ENCODE results near the gene BTG4. TPM values are rescaled to one million over a fixed set of nuclear protein-coding genes. Genes with fewer than 3 reads are reported as not detected.

Gene BTG4
- total RNA-seq, 1 experiment from 2014 or later: 0.61 TPM

DNA sequence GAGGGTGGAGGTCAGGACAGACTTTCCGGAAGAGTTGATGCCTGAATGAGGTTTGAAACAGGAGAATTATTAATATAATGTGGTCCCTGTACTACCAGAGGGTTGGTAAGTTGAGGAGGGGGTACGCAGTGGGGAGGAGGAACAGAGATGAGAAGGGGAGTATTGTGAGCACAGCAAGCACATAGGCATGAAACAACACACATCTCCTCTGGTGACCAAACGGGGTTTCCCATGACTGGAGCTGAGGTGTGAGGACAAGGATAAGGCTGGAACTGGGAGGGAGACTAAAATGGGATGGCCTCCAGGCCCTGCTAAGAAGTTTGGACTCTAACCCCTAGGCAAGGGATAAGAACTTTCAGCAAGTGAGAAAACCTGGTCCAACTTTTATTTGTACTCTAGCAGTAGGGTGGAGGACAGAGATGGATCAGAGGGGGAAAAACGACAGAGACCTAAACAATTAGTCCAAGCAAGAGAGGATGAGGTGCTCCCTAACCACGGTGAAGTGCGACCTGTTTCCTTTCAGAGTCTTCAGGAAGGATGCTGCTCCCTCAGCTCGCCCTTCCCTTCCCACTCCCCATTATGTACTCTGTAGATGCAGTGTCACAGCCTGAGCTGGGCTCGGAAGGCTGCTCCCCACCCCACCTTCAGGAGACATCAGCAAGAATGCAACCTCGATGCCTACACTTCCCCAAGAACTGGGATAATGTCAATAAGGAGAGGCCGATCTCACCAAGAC lies 59.2 kb downstream of the BTG4 start:
- Histone ChIP-seq H3K27me3 (replicated peaks; ENCODE audit: control insufficient read depth, insufficient read depth, low read length) (no peaks in the 10 kb centered on the region), H3K4me1 (peaks cover 6% of the 10 kb centered on the region; the same call in 1 of the 2 replicates), H3K4me3 (ENCODE audit: low read depth, low read length) (no peak overlapping the region), H3K36me3 (ENCODE audit: control insufficient read depth, insufficient read depth, low read length) (no peaks in the 10 kb centered on the region), H3K9me3 (no peaks in the 10 kb centered on the region)
- no peak overlapping the region for H3K27ac Mint-ChIP-seq (ENCODE audit: unreplicated experiment)
- peaks cover 12% of the 10 kb centered on the region for H3K4me1 Mint-ChIP-seq (ENCODE audit: low read depth, unreplicated experiment)
- TF ChIP-seq, protein P1, sequence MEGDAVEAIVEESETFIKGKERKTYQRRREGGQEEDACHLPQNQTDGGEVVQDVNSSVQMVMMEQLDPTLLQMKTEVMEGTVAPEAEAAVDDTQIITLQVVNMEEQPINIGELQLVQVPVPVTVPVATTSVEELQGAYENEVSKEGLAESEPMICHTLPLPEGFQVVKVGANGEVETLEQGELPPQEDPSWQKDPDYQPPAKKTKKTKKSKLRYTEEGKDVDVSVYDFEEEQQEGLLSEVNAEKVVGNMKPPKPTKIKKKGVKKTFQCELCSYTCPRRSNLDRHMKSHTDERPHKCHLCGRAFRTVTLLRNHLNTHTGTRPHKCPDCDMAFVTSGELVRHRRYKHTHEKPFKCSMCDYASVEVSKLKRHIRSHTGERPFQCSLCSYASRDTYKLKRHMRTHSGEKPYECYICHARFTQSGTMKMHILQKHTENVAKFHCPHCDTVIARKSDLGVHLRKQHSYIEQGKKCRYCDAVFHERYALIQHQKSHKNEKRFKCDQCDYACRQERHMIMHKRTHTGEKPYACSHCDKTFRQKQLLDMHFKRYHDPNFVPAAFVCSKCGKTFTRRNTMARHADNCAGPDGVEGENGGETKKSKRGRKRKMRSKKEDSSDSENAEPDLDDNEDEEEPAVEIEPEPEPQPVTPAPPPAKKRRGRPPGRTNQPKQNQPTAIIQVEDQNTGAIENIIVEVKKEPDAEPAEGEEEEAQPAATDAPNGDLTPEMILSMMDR (IDR thresholded peaks at IDR 0.05; ENCODE audit: insufficient read depth in 1 of 2, low read depth in 1 of 2, low read length in 1 of 2, severe bottlenecking in 1 of 2, unreplicated experiment in 1 of 2): no peak
- no TSS peak for BruUV-seq (replicated peaks)
- intact Hi-C loops (cut with micrococcal nuclease; ENCODE audit: unreplicated experiment): loop anchor here (5.0 kb wide), 1 partner anchor 134 kb away; no protein-coding TSS in a partner anchor
- H3K36me3 Mint-ChIP-seq (ENCODE audit: insufficient read depth, unreplicated experiment): no peaks in the 10 kb centered on the region
- H3K27me3 Mint-ChIP-seq (ENCODE audit: insufficient read depth, unreplicated experiment): peaks cover 3% of the 10 kb centered on the region
- ChIA-PET CTCF (no interaction called here), POLR2A (no interaction called here)
- H3K4me3 Mint-ChIP-seq (ENCODE audit: unreplicated experiment): no peak overlapping the region
- no peak for DNase-seq
- no peaks in the 10 kb centered on the region for H3K9me3 Mint-ChIP-seq (ENCODE audit: unreplicated experiment)

DNA sequence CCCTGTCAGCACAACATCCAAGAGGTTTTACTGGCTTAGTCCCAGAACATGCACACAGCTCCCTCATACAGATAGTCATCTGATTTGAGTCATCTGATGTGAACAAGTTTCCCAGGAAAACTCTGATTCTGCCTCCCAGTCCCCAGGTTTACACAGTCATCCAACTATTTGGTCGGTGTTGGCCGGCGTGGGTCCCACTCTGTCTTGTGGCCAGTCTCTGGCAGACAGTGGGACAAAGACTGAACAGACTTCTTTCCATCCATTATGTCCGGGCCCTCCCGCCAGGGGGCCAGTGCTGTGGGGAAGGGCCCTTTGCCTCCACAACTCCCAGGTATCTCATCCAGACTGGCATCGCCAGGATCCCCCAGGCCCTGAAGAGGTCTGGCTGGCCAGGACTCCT lies 60.0 kb downstream of the BTG4 start:
- no peaks in the 10 kb centered on the region for H3K36me3 Mint-ChIP-seq (ENCODE audit: insufficient read depth, unreplicated experiment)
- POLR2A ChIA-PET: no interaction called here
- H3K27ac Mint-ChIP-seq (ENCODE audit: unreplicated experiment): no peak overlapping the region
- no peaks in the 10 kb centered on the region for H3K27me3 ChIP-seq (replicated peaks; ENCODE audit: control insufficient read depth, insufficient read depth, low read length)
- peaks cover 12% of the 10 kb centered on the region for H3K4me1 Mint-ChIP-seq (ENCODE audit: low read depth, unreplicated experiment)
- H3K27me3 Mint-ChIP-seq (ENCODE audit: insufficient read depth, unreplicated experiment): peaks cover 3% of the 10 kb centered on the region
- H3K9me3 ChIP-seq: no peaks in the 10 kb centered on the region
- TF ChIP-seq, protein P1 (IDR thresholded peaks at IDR 0.05; ENCODE audit: insufficient read depth in 1 of 2, low read depth in 1 of 2, low read length in 1 of 2, severe bottlenecking in 1 of 2, unreplicated experiment in 1 of 2): no peak
- no peak overlapping the region for H3K4me3 ChIP-seq (ENCODE audit: low read depth, low read length)
- peaks cover 6% of the 10 kb centered on the region; the same call in 1 of the 2 replicates for H3K4me1 ChIP-seq
- no TSS peak for BruUV-seq (replicated peaks)
- DNase-seq: no peak
- no peaks in the 10 kb centered on the region for H3K36me3 ChIP-seq (ENCODE audit: control insufficient read depth, insufficient read depth, low read length)
- intact Hi-C loops (cut with micrococcal nuclease; ENCODE audit: unreplicated experiment): loop anchor here (5.0 kb wide), 1 partner anchor 135 kb away; no protein-coding TSS in a partner anchor
- CTCF ChIA-PET: no interaction called here
- H3K9me3 Mint-ChIP-seq (ENCODE audit: unreplicated experiment): no peaks in the 10 kb centered on the region
- no peak overlapping the region for H3K4me3 Mint-ChIP-seq (ENCODE audit: unreplicated experiment)

DNA sequence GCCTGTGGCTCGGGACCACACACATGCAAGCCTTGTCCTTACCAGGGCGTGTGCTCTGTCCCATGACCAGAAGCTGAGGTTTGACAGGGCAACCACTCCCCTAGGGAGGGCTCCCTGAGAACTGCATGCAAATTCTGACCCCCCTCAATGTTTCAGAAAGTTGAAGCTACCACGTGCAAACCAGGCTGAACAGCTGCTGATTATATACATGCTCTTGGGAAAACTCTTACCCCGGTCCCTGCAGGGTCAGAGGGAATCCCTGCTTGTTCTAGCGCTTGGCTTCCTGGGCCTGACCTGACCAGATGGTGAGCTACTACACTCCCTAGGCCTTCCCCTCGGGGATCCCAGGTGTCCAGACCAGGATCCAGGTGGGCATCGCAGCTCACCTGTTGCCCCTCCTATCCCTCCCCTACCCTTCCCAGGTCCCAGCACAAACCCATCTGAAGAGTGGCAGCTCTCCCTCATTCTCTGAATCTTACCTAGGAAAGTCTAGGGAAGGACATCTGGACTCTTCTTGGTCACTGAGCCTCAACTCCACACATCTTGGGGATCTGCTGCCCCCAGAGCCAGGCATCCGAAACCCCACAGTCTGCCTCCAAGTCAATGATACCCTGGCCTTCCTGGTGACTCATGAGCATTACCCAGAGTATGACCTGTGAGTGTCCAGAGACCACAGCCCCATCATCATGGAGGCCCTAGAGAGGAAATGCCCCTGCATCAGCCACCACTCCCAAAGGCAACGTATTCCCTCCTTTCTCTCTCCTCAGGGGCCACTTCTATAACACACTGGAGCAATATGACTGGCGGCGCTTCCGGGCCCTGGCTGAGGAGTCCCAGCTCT lies 61.5 kb downstream of the BTG4 start:
- no peaks in the 10 kb centered on the region for H3K27me3 ChIP-seq (replicated peaks; ENCODE audit: control insufficient read depth, insufficient read depth, low read length)
- no peaks in the 10 kb centered on the region for H3K9me3 ChIP-seq
- H3K27me3 Mint-ChIP-seq (ENCODE audit: insufficient read depth, unreplicated experiment): peaks cover 3% of the 10 kb centered on the region
- POLR2A ChIA-PET: interaction anchor here (0.6 kb wide), 1 partner anchor 577 kb away, joined by 18 read pairs; no protein-coding TSS in a partner anchor
- no peak overlapping the region for H3K27ac Mint-ChIP-seq (ENCODE audit: unreplicated experiment)
- no peaks in the 10 kb centered on the region for H3K36me3 ChIP-seq (ENCODE audit: control insufficient read depth, insufficient read depth, low read length)
- H3K4me3 Mint-ChIP-seq (ENCODE audit: unreplicated experiment): no peak overlapping the region
- peaks cover 6% of the 10 kb centered on the region; the same call in 1 of the 2 replicates for H3K4me1 ChIP-seq
- no peak overlapping the region for H3K4me3 ChIP-seq (ENCODE audit: low read depth, low read length)
- no peaks in the 10 kb centered on the region for H3K9me3 Mint-ChIP-seq (ENCODE audit: unreplicated experiment)
- intact Hi-C loops (cut with micrococcal nuclease; ENCODE audit: unreplicated experiment): loop anchor here (5.0 kb wide), 1 partner anchor 137 kb away; no protein-coding TSS in a partner anchor
- CTCF ChIA-PET: interaction anchor here (0.6 kb wide), 2 partner anchors 77 to 174 kb away, joined by 3 to 8 read pairs; no protein-coding TSS in a partner anchor
- H3K4me1 Mint-ChIP-seq (ENCODE audit: low read depth, unreplicated experiment): peaks cover 12% of the 10 kb centered on the region
- DNase-seq: no peak
- TF ChIP-seq, protein P1 (IDR thresholded peaks at IDR 0.05; ENCODE audit: insufficient read depth in 1 of 2, low read depth in 1 of 2, low read length in 1 of 2, severe bottlenecking in 1 of 2, unreplicated experiment in 1 of 2): no peak
- no TSS peak for BruUV-seq (replicated peaks)
- no peaks in the 10 kb centered on the region for H3K36me3 Mint-ChIP-seq (ENCODE audit: insufficient read depth, unreplicated experiment)
